ENCODE measurements around the gene EIF4H.

DNA sequence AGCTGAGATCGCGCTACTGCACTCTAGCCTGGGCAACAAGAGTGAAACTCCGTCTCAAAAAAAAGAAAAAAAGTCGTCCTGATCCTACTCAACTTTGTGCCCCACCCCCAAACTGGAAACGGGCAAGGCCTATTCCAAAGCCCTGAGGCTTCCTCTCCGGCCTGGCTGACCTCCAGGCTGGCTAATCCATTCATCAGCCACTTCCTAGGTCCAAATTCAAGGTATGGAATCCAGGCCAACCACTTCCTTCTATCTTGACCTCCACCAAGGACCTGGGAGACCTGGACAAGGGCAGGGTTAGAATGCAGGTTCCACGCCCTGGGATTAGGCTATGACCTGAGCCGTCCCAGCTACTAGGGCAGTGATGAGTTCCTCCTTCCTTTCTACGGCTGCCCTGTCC, 20.4 kb upstream of the EIF4H start:
- TF ChIP-seq POLR2AphosphoS5 (IDR thresholded peaks at IDR 0.05; ENCODE audit: low read depth, low read length), result no peak
- TF ChIP-seq POLR2A (IDR thresholded peaks at IDR 0.05; ENCODE audit: low read depth, low read length), result no peak
- TF ChIP-seq TAF1 (IDR thresholded peaks at IDR 0.05; ENCODE audit: low read depth, low read length), result no peak
- no peak for TF ChIP-seq POU2F2 (IDR thresholded peaks at IDR 0.05; ENCODE audit: low read depth, low read length)
- TF ChIP-seq SPI1 (IDR thresholded peaks at IDR 0.05; ENCODE audit: low read depth, low read length), result no peak
